GM12892 (cell line): ENCODE measurements around the gene FADD.

ENCODE experiments used
- DNase-seq: peaks from one replicate; pipeline ENCODE4 v3.0.0; 2011; ENCODE audit not compliant: insufficient read length
- FAIRE-seq: peaks from 2 replicates; lab custom pipeline; 2011; peaks lifted over from hg19 to GRCh38; lab: Jason Lieb, UNC
- POLR2A ChIP-seq: IDR thresholded peaks from 2 replicates; pipeline ENCODE4 v1.6.1; 2011; ENCODE audit warnings: low read depth, low read length, control low read depth
- POLR2AphosphoS5 ChIP-seq: IDR thresholded peaks from 2 replicates; pipeline ENCODE4 v1.6.1; 2011; ENCODE audit warnings: low read depth, low read length, control low read depth
- TAF1 ChIP-seq: IDR thresholded peaks from 2 replicates; pipeline ENCODE4 v1.6.1; 2011; ENCODE audit warnings: low read depth, mild to moderate bottlenecking, control low read depth, low read length, borderline replicate concordance

The FADD gene

GRCh38 chr11:70168405-70168754 is 34.7 kb upstream of the FADD start:
- no peak for DNase-seq
- FAIRE-seq, result no peak

GRCh38 chr11:70169127-70169526 is 34.0 kb upstream of the FADD start:
- DNase-seq (no peak), FAIRE-seq (no peak)
- no peak for TF ChIP-seq POLR2AphosphoS5
- TF ChIP-seq POLR2A, result no peak
- TF ChIP-seq TAF1, result no peak

More at GRCh38 chr11:70168405-70168754, 34.7 kb upstream of the FADD start:
- no peak for TF ChIP-seq POLR2AphosphoS5

- DNase-seq (no peak), FAIRE-seq (no peak)
- TF ChIP-seq POLR2AphosphoS5 (no peak), POLR2A (no peak), TAF1 (no peak)
These were observed 33.5 kb upstream of the FADD start for GRCh38 chr11:70169632-70170031.

- FAIRE-seq (no peak), DNase-seq (no peak)
- no peak for TF ChIP-seq POLR2AphosphoS5
- TF ChIP-seq POLR2A, result no peak
- no peak for TF ChIP-seq TAF1
These were observed 32.4 kb upstream of the FADD start for GRCh38 chr11:70170596-70171210.

- no peak for TF ChIP-seq TAF1
- TF ChIP-seq POLR2A, result no peak
- no peak for TF ChIP-seq POLR2AphosphoS5
- DNase-seq (no peak), FAIRE-seq (no peak)
These were observed 30.1 kb upstream of the FADD start for GRCh38 chr11:70173018-70173417.

- no peak for DNase-seq
- TF ChIP-seq TAF1 (no peak), POLR2A (no peak), POLR2AphosphoS5 (no peak)
These were observed 28.4 kb upstream of the FADD start for GRCh38 chr11:70174547-70175235.

GRCh38 chr11:70175236-70175698 is 27.8 kb upstream of the FADD start:
- no peak for FAIRE-seq
- no peak for DNase-seq
- TF ChIP-seq POLR2A (no peak), POLR2AphosphoS5 (no peak), TAF1 (no peak)

More at GRCh38 chr11:70174547-70175235, 28.4 kb upstream of the FADD start:
- FAIRE-seq, result no peak

- no peak for TF ChIP-seq TAF1
- DNase-seq, result peak; percentile 80
- FAIRE-seq, result no peak
These were observed 26.0 kb upstream of the FADD start for GRCh38 chr11:70176940-70177689.

- no peak for DNase-seq
- FAIRE-seq, result no peak
- TF ChIP-seq POLR2AphosphoS5, result no peak
- TF ChIP-seq POLR2A, result no peak
- TF ChIP-seq TAF1, result no peak
These were observed 22.2 kb upstream of the FADD start for GRCh38 chr11:70180906-70181305.

GRCh38 chr11:70182266-70182665 is 20.8 kb upstream of the FADD start:
- no peak for TF ChIP-seq TAF1
- no peak for TF ChIP-seq POLR2A
- TF ChIP-seq POLR2AphosphoS5, result no peak
- no peak for FAIRE-seq
- no peak for DNase-seq

GRCh38 chr11:70183032-70183431 is 20.1 kb upstream of the FADD start:
- no peak for DNase-seq
- FAIRE-seq, result no peak
- TF ChIP-seq POLR2A, result no peak
- no peak for TF ChIP-seq POLR2AphosphoS5
- TF ChIP-seq TAF1, result no peak

GRCh38 chr11:70183483-70184176 is 19.5 kb upstream of the FADD start:
- no peak for FAIRE-seq
- no peak for DNase-seq
- TF ChIP-seq POLR2A (no peak), TAF1 (no peak), POLR2AphosphoS5 (no peak)
